ENCODE measurements around the gene TBX4. TPM values are rescaled to one million over a fixed set of nuclear protein-coding genes. Genes with fewer than 3 reads are reported as not detected.

TBX4 gene
- total and polyA plus RNA-seq, 9 of the 15 experiments (the other 6 are each of a cell fraction or from before 2014, with no cell fraction given), result not detected

DNA sequence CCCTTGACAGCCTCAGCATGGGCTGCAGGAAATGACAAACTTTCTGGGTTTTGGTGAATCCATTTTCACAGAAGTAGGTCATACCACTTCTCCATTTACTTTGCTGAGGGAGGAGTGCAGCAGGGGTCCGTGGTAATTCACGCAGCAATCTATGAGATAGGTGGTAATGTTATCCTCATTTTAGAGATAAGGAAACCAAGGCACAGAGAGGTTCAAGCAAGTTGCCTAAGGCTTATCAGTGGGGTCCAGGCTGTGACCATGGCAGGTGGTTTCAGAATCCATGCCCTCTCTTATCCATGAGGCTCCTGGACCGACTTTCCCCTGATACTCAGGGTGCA lies 12.6 kb downstream of the TBX4 start (continued):
- TF ChIP-seq, protein P1, sequence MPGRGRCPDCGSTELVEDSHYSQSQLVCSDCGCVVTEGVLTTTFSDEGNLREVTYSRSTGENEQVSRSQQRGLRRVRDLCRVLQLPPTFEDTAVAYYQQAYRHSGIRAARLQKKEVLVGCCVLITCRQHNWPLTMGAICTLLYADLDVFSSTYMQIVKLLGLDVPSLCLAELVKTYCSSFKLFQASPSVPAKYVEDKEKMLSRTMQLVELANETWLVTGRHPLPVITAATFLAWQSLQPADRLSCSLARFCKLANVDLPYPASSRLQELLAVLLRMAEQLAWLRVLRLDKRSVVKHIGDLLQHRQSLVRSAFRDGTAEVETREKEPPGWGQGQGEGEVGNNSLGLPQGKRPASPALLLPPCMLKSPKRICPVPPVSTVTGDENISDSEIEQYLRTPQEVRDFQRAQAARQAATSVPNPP (IDR thresholded peaks at IDR 0.05; ENCODE audit: borderline replicate concordance, insufficient read depth, insufficient read length), result no peak
- TF ChIP-seq NONO (IDR thresholded peaks at IDR 0.05; ENCODE audit: low read depth in 2 of 2, low read length in 1 of 2), result no peak
- TF ChIP-seq RBM22 (IDR thresholded peaks at IDR 0.05; ENCODE audit: low read depth, low read length, poor library complexity, severe bottlenecking), result no peak
- no peak for TF ChIP-seq HDAC1 (IDR thresholded peaks at IDR 0.05)
- no peak for TF ChIP-seq ADNP (tag; IDR thresholded peaks at IDR 0.05)
- no peak for TF ChIP-seq GABPB1 (CRISPR knock-in tag; IDR thresholded peaks at IDR 0.05)
- no peak for TF ChIP-seq KLF6 (CRISPR knock-in tag; IDR thresholded peaks at IDR 0.05; ENCODE audit: borderline replicate concordance)
- no peak for TF ChIP-seq PHB2 (IDR thresholded peaks at IDR 0.05; ENCODE audit: low read depth)

DNA sequence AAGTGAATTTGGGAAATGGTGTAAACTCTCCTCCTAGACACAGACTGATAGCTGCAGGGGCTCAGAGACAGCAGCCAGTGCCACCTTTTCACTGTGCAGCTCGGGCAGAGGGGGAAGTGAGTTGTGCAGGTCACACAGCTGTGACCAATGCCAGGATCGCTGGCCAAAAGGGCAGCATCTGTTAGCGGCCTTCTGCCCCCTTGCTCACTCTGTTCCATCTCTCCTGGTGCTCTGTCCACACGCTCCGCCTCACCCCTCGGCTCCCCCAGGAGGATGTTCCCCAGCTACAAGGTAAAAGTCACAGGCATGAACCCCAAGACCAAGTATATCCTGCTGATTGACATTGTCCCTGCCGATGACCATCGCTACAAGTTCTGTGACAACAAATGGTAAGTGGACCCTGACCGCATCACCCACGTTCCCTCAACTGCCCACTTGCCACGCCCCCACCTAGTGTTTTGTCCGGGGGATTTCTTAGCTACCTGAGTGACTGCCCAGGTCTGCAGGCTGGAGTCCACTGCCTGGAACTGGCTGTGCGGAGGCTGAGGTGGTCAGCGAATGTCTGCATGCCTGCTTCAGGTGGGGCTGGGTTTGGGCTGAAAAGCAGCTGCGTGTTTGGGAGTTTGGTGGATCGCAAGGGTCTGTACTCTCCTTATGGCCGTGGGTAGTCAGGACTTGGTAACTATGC lies 13.5 kb downstream of the TBX4 start:
- no peak overlapping the region for H2AFZ ChIP-seq (ENCODE audit: low read depth, low read length)
- 0 out of 2 replicates have a peak, but pooled peaks cover 8% of the 10 kb centered on the region for H4K20me1 ChIP-seq (replicated peaks; ENCODE audit: control insufficient read depth, insufficient read depth, low read length)
- H3K9ac ChIP-seq (ENCODE audit: insufficient read depth in 1 of 2, low read depth in 2 of 2, low read length in 2 of 2), result no peak overlapping the region
- POLR2A ChIA-PET, result interaction anchor here (1.4 kb wide), 1 partner anchor 19 kb away, joined by 4 read pairs; no protein-coding TSS in a partner anchor
- H3K4me3 ChIP-seq, result no peak overlapping the region
- DNase-seq (ENCODE audit: extremely low read depth in 1 of 4, low spot score in 3 of 4) (no peak), ATAC-seq (no peak), FAIRE-seq (no peak)
- peaks cover 2 to 22% of the 10 kb centered on the region in 2 experiments; a peak in 3 of 5 replicates for H3K4me1 ChIP-seq (replicated peaks in 1 of 2; ENCODE audit: control insufficient read depth in 2 of 2, insufficient read depth in 2 of 2, low read length in 2 of 2)
- TF ChIP-seq, protein P2, sequence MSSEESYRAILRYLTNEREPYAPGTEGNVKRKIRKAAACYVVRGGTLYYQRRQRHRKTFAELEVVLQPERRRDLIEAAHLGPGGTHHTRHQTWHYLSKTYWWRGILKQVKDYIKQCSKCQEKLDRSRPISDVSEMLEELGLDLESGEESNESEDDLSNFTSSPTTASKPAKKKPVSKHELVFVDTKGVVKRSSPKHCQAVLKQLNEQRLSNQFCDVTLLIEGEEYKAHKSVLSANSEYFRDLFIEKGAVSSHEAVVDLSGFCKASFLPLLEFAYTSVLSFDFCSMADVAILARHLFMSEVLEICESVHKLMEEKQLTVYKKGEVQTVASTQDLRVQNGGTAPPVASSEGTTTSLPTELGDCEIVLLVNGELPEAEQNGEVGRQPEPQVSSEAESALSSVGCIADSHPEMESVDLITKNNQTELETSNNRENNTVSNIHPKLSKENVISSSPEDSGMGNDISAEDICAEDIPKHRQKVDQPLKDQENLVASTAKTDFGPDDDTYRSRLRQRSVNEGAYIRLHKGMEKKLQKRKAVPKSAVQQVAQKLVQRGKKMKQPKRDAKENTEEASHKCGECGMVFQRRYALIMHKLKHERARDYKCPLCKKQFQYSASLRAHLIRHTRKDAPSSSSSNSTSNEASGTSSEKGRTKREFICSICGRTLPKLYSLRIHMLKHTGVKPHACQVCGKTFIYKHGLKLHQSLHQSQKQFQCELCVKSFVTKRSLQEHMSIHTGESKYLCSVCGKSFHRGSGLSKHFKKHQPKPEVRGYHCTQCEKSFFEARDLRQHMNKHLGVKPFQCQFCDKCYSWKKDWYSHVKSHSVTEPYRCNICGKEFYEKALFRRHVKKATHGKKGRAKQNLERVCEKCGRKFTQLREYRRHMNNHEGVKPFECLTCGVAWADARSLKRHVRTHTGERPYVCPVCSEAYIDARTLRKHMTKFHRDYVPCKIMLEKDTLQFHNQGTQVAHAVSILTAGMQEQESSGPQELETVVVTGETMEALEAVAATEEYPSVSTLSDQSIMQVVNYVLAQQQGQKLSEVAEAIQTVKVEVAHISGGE (CRISPR knock-in tag; IDR thresholded peaks at IDR 0.05), result peak in 1 of 3 experiments; percentile 69; a peak in 2 of 6 replicates
- TF ChIP-seq POU5F1 (IDR thresholded peaks at IDR 0.05; ENCODE audit: borderline replicate concordance, low read depth, low read length, partially characterized antibody), result no peak
- TF ChIP-seq CREBBP (IDR thresholded peaks at IDR 0.05; ENCODE audit: low read depth, low read length), result no peak
- peaks cover 6 to 41% of the 10 kb centered on the region in 2 experiments; a peak in 3 of 5 replicates for H3K27me3 ChIP-seq (ENCODE audit: control insufficient read depth in 2 of 2, insufficient read depth in 2 of 2, low read length in 2 of 2)
- no peak overlapping the region for H3K27ac ChIP-seq (ENCODE audit: extremely low read depth, low read depth, low read length)
- no peaks in the 10 kb centered on the region for H3K36me3 ChIP-seq (ENCODE audit: control insufficient read depth, insufficient read depth, low read length)
- H3K79me2 ChIP-seq (ENCODE audit: control insufficient read depth, insufficient read depth, low read length), result no peaks in the 10 kb centered on the region
- intact Hi-C loops (cut with micrococcal nuclease) (no loop called here), in situ Hi-C loops (cut with MboI) (no loop called here)
- H3K9me3 ChIP-seq (replicated peaks; ENCODE audit: control insufficient read depth, insufficient read depth, low read depth, low read length), result no peaks in the 10 kb centered on the region
- no peak overlapping the region for H3K4me2 ChIP-seq (ENCODE audit: insufficient read depth, low read length)
- no TSS peak for BruUV-seq (replicated peaks)
- CTCF ChIA-PET (ENCODE audit: low intra/inter-chr PET ratio), result no interaction called here
- 12% methylated on average over 17 of the region's 17 CpGs for whole genome bisulfite sequencing (ENCODE audit: insufficient coverage, low coverage, missing lambda C conversion rate)
- peaks cover 4% of the 10 kb centered on the region for H3K9me1 ChIP-seq (ENCODE audit: control insufficient read depth, insufficient read depth, low read length)

All from K562 (cell line).